CD14-positive monocyte (primary cell): ENCODE results near the gene FCN2. TPM values are rescaled to one million over a fixed set of nuclear protein-coding genes. Genes with fewer than 3 reads are reported as not detected.

ENCODE experiments used
- DNase-seq, 3 donors: peaks; one replicate each; pipeline ENCODE4 v3.0.0-alpha.2; 2011 to 2022
- H2AFZ ChIP-seq: 2 replicates; pipeline ENCODE4 v1.6.0; 2012; ENCODE audit warnings: mild to moderate bottlenecking, low read depth, low read length, inconsistent platforms; ENCODE audit not compliant: insufficient read depth, poor library complexity, severe bottlenecking
- H3K27ac ChIP-seq, 2 donors: 1 replicate in 1 of 2; 2 replicates in 1 of 2; pipeline ENCODE4 v1.5.1; 2012 to 2013; ENCODE audit warnings: low read length in 2 of 2, control low read depth in 1 of 2, inconsistent platforms in 1 of 2, low read depth in 1 of 2, mild to moderate bottlenecking in 1 of 2
- H3K27me3 ChIP-seq, 2 donors: one replicate each; pipeline versions ENCODE4 v1.6.0 to v1.6.1; 2011 to 2013; ENCODE audit warnings: low read length in 2 of 2; ENCODE audit not compliant: control insufficient read depth in 2 of 2, insufficient read depth in 2 of 2
- H3K36me3 ChIP-seq, 2 donors: replicated peaks in 1 of 2; 1 replicate in 1 of 2; 2 replicates in 1 of 2; pipeline versions ENCODE4 v1.5.1 to v1.6.1; 2012 to 2013; ENCODE audit warnings: low read length in 2 of 2, control low read depth in 1 of 2, inconsistent platforms in 1 of 2, mild to moderate bottlenecking in 1 of 2; ENCODE audit not compliant: insufficient read depth in 2 of 2, control insufficient read depth in 1 of 2
- H3K4me1 ChIP-seq, 2 donors: 1 replicate in 1 of 2; 2 replicates in 1 of 2; pipeline versions ENCODE4 v1.5.1 to v1.6.1; 2012 to 2013; ENCODE audit warnings: low read length in 2 of 2, control low read depth in 1 of 2, inconsistent platforms in 1 of 2, mild to moderate bottlenecking in 1 of 2, moderate library complexity in 1 of 2; ENCODE audit not compliant: insufficient read depth in 2 of 2, control insufficient read depth in 1 of 2
- H3K4me2 ChIP-seq: replicated peaks from 2 replicates; pipeline ENCODE3; 2012; ENCODE audit warnings: low read length, moderate library complexity, mild to moderate bottlenecking; ENCODE audit not compliant: poor library complexity, severe bottlenecking; ENCODE audit errors: extremely low read depth
- H3K4me3 ChIP-seq, 3 experiments: fragments of 200-600 bp in 1 of 3; sonication (generic) in 1 of 3; replicated peaks in 1 of 3; 1 replicate in 2 of 3; 2 replicates in 1 of 3; pipeline ENCODE4 v1.5.1; 2011 to 2013; ENCODE audit warnings: low read length in 3 of 3, mild to moderate bottlenecking in 3 of 3, control low read depth in 2 of 3, low read depth in 2 of 3, inconsistent platforms in 1 of 3, moderate library complexity in 1 of 3
- H3K79me2 ChIP-seq: 2 replicates; pipeline ENCODE4 v1.6.0; 2012; ENCODE audit warnings: mild to moderate bottlenecking, control low read depth, inconsistent platforms, low read length, moderate library complexity; ENCODE audit not compliant: insufficient read depth
- H3K9ac ChIP-seq: 2 replicates; pipeline ENCODE4 v1.6.0; 2017; ENCODE audit warnings: low read length, mild to moderate bottlenecking; ENCODE audit not compliant: insufficient read depth, poor library complexity, severe bottlenecking
- H3K9me3 ChIP-seq, 2 donors: replicated peaks in 1 of 2; 1 replicate in 1 of 2; 2 replicates in 1 of 2; pipeline versions ENCODE4 v1.5.1 to v1.6.1; 2012 to 2013; ENCODE audit warnings: low read length in 2 of 2, control low read depth in 1 of 2; ENCODE audit not compliant: control insufficient read depth in 1 of 2, insufficient read depth in 1 of 2
- H4K20me1 ChIP-seq: 2 replicates; pipeline ENCODE4 v1.6.0; 2012; ENCODE audit warnings: mild to moderate bottlenecking, low read length, control low read depth, moderate library complexity; ENCODE audit not compliant: insufficient read depth
- H3K27ac Mint-ChIP-seq, 7 donors: one replicate each; pipeline ENCODE4 v1.8.0; 2020; ENCODE audit warnings: mild to moderate bottlenecking in 7 of 7, mixed read lengths in 7 of 7, moderate library complexity in 6 of 7, inconsistent platforms in 2 of 7
- H3K27me3 Mint-ChIP-seq, 3 donors: one replicate each; pipeline ENCODE4 v1.8.0; 2021 to 2022; ENCODE audit warnings: low read depth in 3 of 3, mild to moderate bottlenecking in 3 of 3, mixed read lengths in 3 of 3, moderate library complexity in 3 of 3, inconsistent platforms in 1 of 3
- H3K36me3 Mint-ChIP-seq, 2 donors: one replicate each; pipeline ENCODE4 v1.8.0; 2020; ENCODE audit warnings: mixed read lengths in 2 of 2, inconsistent platforms in 1 of 2, mild to moderate bottlenecking in 1 of 2
- H3K4me1 Mint-ChIP-seq: one replicate; pipeline ENCODE4 v1.8.0; 2020; ENCODE audit warnings: mild to moderate bottlenecking, mixed read lengths
- H3K4me3 Mint-ChIP-seq, 2 donors: one replicate each; pipeline ENCODE4 v1.8.0; 2020; ENCODE audit warnings: mild to moderate bottlenecking in 2 of 2, mixed read lengths in 2 of 2, moderate library complexity in 1 of 2
- H3K9me3 Mint-ChIP-seq, 7 donors: one replicate each; pipeline ENCODE4 v1.8.0; 2020 to 2022; ENCODE audit warnings: mixed read lengths in 7 of 7, mild to moderate bottlenecking in 6 of 7, moderate library complexity in 6 of 7, inconsistent platforms in 2 of 7
- WGBS: methylation state at CpG from one replicate; pipeline ENCODE4 v1.1.5; 2013; ENCODE audit warnings: missing lambda C conversion rate; ENCODE audit not compliant: insufficient coverage; 5-methylcytosine and 5-hydroxymethylcytosine counted together
- intact Hi-C, 2 donors: fragments of 100-400 bp; cut with micrococcal nuclease; formaldehyde crosslinking; loops; one replicate each; pipeline versions ENCODE4 v1.15.0 to v1.15.1; 2023
- polyA plus RNA-seq, 3 donors: library from polyadenylated mRNA; depleted of rRNA in 1 of 3; unstranded in 2 of 3; stranded (reverse) in 1 of 3; fragments of 300-500 nt in 2 of 3; fragments of >200 nt in 1 of 3; fragmentation: Illumina TruSeq in 2 of 3; gene quantifications; 1 replicate in 2 of 3; 2 replicates in 1 of 3; pipeline ENCODE4 v1.2.3, GENCODE V29; 2012 to 2021
- TF ChIP-seq, protein P1 (sequence below): fragments of 200-600 bp; IDR thresholded peaks from one replicate; pipeline ENCODE4 v1.8.0; 2022; ENCODE audit warnings: antibody characterized with exemption, mild to moderate bottlenecking

The FCN2 gene
- polyA plus RNA-seq, 3 donors, result not detected

DNA sequence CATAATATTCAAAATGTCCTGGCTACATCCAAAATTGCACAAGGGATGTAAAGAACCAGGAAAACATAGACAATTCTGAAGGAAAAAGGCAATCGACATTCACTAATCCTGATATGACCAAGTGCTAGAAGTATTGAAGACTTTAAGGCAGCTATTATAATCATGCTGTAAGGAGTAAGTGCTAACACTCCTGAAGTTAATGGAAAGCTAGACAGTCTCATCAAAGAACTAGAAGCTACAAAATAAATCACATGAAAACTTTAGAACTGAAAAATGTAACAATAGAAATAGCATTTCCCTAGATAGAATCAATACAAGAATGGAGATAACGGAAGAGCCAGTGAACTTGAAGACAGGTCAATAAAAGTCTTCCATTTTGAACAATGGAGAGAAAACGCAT lies 18.6 kb downstream of the FCN2 start:
- no peaks in the 10 kb centered on the region for H3K36me3 ChIP-seq
- H2AFZ ChIP-seq, result no peak overlapping the region
- H3K4me3 ChIP-seq, result no peak overlapping the region
- peaks cover 26 to 74% (median 56%) of the 10 kb centered on the region in 7 donors for H3K9me3 Mint-ChIP-seq
- WGBS, result no CpG with 5 or more reads among the region's 3 CpGs
- H3K27me3 Mint-ChIP-seq, result peaks cover 2 to 22% (median 8%) of the 10 kb centered on the region in 3 donors
- H3K27ac ChIP-seq, result no peak overlapping the region
- no peaks in the 10 kb centered on the region for H3K79me2 ChIP-seq
- H3K9ac ChIP-seq, result no peak overlapping the region
- H3K9me3 ChIP-seq, result peaks cover 29 to 62% of the 10 kb centered on the region in 2 donors
- H3K4me3 Mint-ChIP-seq, result no peak overlapping the region
- TF ChIP-seq, protein P1, sequence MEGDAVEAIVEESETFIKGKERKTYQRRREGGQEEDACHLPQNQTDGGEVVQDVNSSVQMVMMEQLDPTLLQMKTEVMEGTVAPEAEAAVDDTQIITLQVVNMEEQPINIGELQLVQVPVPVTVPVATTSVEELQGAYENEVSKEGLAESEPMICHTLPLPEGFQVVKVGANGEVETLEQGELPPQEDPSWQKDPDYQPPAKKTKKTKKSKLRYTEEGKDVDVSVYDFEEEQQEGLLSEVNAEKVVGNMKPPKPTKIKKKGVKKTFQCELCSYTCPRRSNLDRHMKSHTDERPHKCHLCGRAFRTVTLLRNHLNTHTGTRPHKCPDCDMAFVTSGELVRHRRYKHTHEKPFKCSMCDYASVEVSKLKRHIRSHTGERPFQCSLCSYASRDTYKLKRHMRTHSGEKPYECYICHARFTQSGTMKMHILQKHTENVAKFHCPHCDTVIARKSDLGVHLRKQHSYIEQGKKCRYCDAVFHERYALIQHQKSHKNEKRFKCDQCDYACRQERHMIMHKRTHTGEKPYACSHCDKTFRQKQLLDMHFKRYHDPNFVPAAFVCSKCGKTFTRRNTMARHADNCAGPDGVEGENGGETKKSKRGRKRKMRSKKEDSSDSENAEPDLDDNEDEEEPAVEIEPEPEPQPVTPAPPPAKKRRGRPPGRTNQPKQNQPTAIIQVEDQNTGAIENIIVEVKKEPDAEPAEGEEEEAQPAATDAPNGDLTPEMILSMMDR, result no peak
- no peak overlapping the region for H3K4me2 ChIP-seq
- no peak for DNase-seq
- H3K4me1 ChIP-seq, result no peaks in the 10 kb centered on the region
- H4K20me1 ChIP-seq, result no peaks in the 10 kb centered on the region
- no peak overlapping the region for H3K27ac Mint-ChIP-seq
- H3K36me3 Mint-ChIP-seq, result no peaks in the 10 kb centered on the region
- H3K4me1 Mint-ChIP-seq, result peaks cover 5% of the 10 kb centered on the region
- intact Hi-C loops, result no loop called here
- H3K27me3 ChIP-seq, result no peaks in the 10 kb centered on the region

DNA sequence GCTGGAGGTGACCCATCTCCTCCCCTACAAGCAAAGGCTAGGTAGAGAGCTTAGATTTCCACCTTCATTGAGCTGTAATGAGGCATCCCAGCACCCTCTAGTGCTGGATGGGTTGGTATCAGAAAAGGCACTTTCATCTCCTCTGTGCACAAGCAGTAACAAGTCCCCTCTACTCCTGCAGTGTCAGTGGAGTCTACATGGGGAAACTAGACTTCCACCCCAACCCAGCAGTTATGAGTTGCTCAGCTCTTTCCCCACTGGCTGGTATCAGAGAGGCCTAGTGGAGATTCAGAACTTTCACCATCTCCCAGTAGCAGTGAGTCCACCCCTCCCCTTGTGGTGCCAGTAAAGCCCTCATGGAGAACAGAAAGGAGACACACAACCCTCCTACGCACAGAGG lies 19.2 kb downstream of the FCN2 start:
- no peaks in the 10 kb centered on the region for H3K36me3 Mint-ChIP-seq
- H3K4me1 Mint-ChIP-seq, result peaks cover 5% of the 10 kb centered on the region
- no peaks in the 10 kb centered on the region for H3K4me1 ChIP-seq
- H3K9ac ChIP-seq, result no peak overlapping the region
- no peak overlapping the region for H3K4me2 ChIP-seq
- TF ChIP-seq, protein P1, result no peak
- H3K27ac Mint-ChIP-seq, result no peak overlapping the region
- peaks cover 27 to 77% (median 57%) of the 10 kb centered on the region in 7 donors for H3K9me3 Mint-ChIP-seq
- H3K27me3 ChIP-seq, result no peaks in the 10 kb centered on the region
- H3K27ac ChIP-seq, result no peak overlapping the region
- H2AFZ ChIP-seq, result no peak overlapping the region
- no peak overlapping the region for H3K4me3 ChIP-seq
- peaks cover 29 to 60% of the 10 kb centered on the region in 2 donors for H3K9me3 ChIP-seq
- H4K20me1 ChIP-seq, result no peaks in the 10 kb centered on the region
- peaks cover 2 to 20% (median 8%) of the 10 kb centered on the region in 3 donors for H3K27me3 Mint-ChIP-seq
- no peak overlapping the region for H3K4me3 Mint-ChIP-seq
- H3K79me2 ChIP-seq, result no peaks in the 10 kb centered on the region
- no peaks in the 10 kb centered on the region for H3K36me3 ChIP-seq
- intact Hi-C loops, result loop anchor here in 1 of 2 donors (5.0 kb wide), 1 partner anchor 37 kb away; no protein-coding TSS in a partner anchor
- peak in 1 of 3 donors; percentile 0 for DNase-seq
- no CpG with 5 or more reads among the region's 1 CpG for WGBS
